Middle frontal gyrus (tissue), 1 donor: Measurements from ENCODE around the gene ERGIC3.

ENCODE experiments used
- DNase-seq: peaks from one replicate; pipeline ENCODE4 v3.0.0-alpha.2; 2015; ENCODE audit warnings: low spot score; ENCODE audit errors: extremely low spot score

Gene ERGIC3

DNA sequence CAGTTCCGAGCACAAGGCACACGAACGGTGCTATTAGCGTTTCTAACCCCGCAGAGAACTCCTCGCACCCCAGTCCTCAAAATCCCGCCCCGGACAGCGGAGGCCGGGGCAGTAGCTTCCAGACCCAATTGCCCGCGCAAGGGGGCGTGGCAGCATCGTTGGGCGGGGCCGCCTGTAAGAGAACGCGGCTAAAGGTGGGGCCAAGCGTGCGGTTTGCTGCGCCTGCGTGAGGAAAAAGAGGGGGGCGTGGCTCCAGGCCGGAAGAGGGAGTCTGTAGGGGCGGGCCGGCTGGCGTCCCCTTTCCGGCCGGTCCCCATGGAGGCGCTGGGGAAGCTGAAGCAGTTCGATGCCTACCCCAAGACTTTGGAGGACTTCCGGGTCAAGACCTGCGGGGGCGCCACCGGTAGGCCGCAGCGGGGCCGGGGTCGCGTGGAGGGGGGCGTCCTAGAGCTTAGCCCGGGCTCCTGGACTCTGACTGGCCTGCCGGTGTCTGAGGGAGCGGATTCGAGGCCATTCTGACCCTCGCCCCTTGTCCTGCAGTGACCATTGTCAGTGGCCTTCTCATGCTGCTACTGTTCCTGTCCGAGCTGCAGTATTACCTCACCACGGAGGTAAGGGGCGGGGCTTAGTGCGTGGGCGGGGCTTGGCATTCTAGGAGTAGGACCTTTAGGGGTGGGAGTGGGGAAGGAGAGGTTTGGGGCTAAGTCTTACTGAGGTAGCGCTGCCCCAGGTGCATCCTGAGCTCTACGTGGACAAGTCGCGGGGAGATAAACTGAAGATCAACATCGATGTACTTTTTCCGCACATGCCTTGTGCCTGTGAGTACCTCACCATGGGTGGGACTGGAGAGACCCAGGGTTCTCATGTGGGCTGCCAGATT lies at the start of gene ERGIC3:
Gene ERGIC3 (plus strand): TSS at position 296 of the 880 bp plus-strand sequence. CDS start 20 bp downstream, at position 316.
- DNase-seq = peak; percentile 89

DNA sequence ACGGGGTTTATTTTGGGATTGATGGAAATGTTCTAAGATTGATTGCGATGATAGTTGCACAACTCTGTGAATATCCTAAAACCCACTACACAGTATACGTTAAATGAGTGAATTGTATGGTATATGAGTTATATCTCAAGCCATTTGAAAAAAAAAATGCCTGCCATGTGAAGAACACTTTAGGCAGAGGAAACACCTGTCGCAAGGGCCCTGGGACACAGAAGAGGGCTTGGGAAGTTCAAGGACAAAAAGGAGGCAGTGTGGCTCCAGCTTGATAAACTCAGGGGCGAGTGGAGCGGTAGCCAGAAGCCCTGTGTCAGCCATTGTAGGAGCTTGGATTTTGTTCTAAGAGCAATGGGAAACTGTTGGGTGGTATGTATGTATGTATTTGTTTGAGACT lies 49.5 kb upstream of the ERGIC3 start:
- DNase-seq = no peak

DNA sequence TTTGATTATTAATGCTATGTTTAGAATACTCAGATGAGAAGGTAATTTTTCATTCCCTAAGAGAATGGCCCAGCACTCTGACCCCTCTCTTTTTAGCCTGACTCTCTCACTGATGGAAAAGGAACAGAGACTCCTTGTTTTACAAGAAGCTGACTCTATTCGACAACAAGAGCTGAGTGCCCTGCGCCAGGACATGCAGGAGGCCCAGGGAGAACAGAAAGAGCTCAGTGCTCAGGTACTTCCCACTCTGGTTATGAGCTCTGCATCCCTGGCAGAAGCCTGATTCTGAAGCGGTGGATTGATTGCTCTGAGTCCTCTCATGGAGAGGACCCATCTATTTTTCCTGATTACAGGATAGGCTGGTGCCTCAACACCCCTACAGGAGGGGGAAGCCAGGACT lies 45.4 kb upstream of the ERGIC3 start:
- no peak for DNase-seq

DNA sequence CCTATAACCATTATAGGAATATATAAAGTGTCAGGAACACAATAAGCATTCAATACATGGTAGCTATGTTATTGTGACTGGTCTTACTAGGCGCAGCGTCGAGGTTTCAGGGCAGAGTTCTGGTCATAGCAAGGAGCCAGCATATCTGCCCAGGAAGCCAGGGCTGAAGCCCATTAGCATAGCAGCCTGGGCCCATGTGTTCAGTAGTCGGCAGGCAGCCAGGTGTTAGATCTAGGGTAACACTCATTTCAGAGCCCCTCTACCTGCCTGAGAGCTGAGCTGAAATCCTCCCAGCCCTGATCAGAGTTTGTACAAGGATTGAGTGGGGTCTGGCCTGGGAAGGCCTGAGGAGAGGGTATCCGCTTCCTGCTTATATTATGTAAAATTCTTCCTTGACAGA lies 44.6 kb upstream of the ERGIC3 start:
- no peak for DNase-seq

DNA sequence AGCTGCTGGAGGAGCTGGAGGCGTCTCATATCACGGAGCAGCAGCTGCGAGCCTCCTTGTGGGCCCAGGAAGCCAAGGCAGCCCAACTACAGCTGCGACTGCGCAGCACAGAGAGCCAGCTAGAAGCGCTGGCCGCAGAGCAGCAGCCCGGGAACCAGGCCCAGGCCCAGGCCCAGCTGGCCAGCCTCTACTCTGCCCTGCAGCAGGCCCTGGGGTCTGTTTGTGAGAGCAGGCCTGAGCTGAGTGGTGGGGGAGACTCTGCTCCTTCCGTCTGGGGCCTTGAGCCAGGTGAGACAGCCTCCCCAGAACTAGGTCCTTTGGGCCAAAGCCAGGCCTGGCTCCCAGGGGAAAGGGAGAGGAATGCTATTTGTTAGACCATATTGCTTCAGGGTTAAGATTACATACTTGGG lies 44.1 kb upstream of the ERGIC3 start:
- DNase-seq = peak; percentile 53

DNA sequence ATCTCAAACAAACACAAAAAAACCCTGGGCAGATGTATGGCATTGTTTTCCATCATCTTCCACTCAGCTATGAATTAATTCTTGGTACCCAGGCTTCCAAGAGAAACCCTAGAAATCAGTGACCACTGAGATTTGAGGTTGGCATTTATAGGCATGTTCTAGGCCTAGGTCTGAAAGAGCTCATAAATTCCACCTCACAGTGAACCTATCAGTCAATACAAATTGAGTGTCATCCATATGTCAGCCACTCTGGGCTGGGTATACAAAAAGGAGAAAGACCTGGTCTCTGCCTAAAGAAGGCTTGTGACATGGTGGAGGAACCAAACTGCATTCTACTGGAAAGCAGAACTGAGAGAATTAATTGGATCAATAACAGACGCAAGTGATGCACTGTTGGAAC lies 42.6 kb upstream of the ERGIC3 start:
- DNase-seq = no peak

DNA sequence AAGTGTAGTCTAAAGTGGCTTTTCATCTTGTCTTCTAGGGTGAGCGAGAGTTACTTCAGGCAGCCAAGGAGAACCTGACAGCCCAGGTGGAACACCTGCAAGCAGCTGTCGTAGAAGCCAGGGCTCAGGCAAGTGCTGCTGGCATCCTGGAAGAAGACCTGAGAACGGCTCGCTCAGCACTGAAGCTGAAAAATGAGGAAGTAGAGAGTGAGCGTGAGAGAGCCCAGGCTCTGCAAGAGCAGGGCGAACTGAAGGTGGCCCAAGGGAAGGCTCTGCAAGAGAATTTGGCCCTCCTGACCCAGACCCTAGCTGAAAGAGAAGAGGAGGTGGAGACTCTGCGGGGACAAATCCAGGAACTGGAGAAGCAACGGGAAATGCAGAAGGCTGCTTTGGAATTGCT lies 39.5 kb upstream of the ERGIC3 start:
- DNase-seq = no peak

DNA sequence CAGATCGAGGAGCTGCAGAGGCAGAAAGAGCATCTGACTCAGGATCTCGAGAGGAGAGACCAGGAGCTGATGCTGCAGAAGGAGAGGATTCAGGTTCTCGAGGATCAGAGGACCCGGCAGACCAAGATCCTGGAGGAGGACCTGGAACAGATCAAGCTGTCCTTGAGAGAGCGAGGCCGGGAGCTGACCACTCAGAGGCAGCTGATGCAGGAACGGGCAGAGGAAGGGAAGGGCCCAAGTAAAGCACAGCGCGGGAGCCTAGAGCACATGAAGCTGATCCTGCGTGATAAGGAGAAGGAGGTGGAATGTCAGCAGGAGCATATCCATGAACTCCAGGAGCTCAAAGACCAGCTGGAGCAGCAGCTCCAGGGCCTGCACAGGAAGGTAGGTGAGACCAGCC lies 38.6 kb upstream of the ERGIC3 start:
- DNase-seq = no peak

DNA sequence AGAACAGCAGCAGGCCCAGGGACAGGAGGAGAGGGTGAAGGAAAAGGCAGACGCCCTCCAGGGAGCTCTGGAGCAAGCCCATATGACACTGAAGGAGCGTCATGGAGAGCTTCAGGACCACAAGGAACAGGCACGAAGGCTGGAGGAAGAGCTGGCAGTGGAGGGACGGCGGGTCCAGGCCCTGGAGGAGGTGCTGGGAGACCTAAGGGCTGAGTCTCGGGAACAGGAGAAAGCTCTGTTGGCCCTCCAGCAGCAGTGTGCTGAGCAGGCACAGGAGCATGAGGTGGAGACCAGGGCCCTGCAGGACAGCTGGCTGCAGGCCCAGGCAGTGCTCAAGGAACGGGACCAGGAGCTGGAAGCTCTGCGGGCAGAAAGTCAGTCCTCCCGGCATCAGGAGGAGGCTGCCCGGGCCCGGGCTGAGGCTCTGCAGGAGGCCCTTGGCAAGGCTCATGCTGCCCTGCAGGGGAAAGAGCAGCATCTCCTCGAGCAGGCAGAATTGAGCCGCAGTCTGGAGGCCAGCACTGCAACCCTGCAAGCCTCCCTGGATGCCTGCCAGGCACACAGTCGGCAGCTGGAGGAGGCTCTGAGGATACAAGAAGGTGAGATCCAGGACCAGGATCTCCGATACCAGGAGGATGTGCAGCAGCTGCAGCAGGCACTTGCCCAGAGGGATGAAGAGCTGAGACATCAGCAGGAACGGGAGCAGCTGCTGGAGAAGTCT lies 37.9 kb upstream of the ERGIC3 start:
- DNase-seq = no peak

DNA sequence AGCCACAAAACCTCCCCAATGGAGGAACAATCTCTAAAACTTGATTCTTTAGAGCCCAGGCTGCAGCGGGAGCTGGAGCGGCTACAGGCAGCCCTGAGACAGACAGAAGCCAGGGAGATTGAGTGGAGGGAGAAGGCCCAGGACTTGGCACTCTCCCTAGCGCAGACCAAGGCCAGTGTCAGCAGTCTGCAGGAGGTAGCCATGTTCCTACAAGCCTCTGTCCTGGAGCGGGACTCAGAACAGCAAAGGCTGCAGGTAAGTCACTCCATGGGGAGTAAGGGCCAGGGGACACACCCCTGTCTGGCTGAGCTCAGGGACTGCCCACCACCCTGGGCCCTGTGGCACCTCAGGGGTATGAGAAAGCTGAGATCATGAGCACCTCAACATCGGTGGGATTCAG lies 37.1 kb upstream of the ERGIC3 start:
- DNase-seq = no peak

DNA sequence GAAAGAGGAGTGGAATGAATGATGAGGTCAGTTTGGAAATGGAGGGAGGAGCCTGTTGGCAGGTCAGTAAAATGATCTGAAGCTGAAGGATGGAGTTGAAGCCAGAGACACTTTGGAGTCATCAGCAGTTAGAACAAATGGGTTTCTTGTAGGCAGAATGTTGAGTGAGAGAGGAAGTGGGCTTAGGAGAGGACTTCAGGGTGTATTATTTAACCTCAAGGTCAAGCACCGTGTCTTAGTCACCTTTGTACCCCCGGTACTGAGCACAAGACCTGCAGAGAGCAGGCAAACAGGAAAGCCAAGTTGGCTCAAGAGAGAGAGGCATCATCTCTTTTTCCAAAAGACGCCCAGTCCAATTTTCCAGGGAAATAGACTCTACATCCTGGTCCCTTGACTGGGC lies 35.7 kb upstream of the ERGIC3 start:
- DNase-seq = no peak

DNA sequence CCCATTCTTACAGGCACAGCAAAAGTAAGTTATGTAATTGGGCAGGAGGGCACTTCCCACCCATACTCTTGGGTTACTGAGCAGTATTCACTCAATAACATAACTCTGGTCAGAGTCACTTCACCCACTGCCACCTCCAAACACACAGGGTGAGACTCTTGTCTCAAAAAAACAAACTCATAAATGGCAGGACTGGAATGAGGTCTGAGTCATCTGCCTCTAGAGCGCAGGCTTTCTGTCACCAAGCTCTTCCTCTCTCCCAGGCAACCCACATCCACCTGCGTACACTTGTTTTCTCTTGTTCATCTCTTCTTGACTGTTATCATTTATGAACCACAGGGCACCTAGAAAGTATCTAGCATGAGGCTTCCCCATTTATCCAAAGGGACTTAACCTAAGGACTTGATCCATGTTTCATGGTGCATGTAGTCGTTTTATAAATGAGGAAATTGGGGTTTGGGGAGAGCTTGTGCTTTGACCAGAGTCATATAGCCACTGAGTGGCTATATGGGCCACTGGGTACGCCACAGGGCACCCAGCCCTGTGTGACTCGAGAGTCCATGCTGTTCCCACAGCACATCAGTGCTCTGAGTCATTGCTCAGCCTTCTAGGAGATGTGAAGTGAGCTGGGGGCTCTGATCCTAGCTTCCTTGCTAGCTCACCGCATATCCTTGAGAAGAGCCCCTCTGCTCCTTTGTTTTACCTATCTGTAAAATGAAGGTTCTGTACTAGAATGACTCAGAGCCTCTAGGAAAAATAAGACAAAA lies 34.8 kb upstream of the ERGIC3 start:
- DNase-seq = no peak

DNA sequence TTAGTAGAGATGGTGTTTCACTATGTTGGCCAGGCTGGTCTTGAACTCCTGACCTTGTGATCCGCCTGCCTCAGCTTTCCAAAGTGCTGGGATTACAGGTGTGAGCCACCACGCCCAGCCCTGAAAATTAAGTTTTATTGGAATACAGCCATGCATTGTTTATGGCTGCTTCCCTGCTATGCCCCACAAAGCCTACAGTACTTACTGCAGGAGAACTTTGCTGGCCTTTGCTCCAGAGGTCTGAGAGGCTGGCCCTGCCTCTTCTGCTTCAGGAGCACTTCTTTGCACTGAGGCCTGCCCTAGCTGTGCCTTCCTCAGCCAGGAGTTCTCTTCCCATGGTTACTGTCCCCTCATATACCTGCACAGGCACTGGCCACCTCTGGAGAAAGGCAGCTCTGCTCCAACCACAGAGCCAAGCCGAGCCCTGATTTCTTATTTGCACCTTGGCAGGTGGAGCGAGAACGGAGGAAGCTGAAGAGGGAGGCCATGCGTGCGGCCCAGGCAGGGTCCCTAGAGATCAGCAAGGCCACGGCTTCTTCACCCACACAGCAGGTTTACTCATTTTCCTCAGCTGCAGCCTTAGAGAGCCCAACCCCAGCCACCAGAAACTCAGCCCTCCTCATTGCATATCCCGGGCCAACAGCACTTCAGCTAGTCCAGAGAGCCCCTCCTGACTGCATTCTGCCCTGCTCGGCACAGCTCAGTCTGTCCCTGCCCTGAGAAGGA lies 33.2 kb upstream of the ERGIC3 start:
- no peak for DNase-seq

DNA sequence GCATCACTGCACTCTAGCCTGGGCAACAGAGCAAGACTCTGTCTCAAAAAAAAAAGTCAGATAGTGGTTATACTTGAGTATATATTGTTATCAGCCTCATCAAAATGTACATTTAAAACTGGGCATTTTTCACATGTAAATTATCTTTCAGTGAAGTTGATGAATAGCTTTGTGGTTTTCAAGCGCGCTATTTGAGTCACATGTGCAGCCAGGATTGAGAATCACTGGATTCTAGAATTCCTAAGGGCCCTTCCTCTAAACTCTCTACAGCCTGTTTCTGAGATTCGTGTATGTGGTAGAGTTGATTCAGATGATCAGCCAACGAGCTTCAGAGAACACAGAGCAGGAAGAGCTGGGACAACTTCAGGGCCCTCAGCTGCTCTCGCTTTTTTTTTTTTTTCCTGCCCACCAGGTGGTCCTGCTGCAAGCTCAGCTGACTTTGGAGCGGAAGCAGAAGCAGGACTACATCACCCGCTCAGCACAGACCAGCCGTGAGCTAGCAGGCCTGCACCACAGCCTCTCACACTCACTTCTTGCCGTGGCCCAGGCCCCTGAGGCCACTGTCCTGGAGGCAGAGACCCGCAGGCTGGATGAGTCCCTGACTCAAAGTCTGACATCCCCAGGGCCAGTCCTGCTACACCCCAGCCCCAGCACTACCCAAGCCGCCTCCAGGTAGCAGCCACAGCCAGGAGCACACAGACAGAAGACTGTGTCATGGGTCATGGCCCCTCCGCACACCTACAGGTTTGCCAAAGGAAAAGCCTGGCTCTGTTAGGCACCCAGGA lies 30.7 kb upstream of the ERGIC3 start:
- DNase-seq = no peak

DNA sequence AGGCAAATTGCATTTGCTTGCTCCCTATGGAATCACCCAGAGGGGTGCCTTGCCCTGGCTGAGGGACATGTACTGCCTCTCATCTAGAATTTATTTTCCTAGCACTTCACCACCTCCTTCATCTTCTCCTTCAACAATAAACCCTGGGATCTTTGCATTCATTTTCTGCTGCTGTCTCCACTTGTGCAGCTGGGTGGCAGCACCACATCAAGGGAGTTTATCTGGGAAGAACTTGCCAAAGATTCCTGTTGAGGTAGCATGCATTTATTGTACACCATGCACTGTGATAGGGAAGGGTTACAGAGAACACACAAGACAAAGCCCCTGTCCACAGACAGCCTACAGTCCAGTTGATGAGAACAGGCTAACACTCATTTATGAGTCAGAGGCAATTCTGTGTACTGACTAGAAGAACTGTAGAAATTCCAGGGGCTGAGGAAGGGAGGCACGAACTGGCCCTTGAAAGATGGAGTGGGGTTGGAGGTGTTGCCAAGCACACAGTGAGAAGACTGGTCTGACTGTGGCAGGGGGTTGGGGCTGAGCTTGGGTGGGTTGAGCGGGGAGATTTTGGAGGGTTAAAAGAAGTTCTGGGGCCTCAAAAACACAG lies 30.0 kb upstream of the ERGIC3 start:
- DNase-seq = no peak

DNA sequence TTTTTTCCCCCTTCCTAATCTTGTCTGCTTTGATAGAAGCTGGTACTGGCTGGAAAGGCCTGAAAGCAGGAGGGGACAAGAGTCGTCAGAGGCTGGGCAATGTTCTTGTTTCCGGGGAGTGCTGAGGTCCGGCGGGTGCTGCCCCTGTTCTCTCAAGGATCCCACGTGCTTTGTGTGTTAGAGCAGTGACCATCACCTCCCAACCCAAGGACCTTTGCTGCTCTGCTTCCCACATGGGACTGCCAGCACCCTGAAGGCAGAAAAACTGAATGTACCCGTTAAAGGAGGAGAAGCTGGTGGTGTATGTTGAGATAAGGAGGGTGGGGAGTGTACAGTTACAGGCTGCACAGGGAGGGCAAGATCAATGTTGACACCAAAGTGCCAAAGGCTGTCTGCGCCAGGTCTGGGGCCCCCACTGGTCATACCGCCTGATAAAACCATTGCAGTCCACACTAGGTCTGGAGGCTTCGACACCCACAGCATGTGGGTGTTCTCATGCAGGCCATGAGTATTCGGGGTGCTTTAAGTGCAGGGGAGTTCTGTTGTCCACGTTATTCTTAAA lies 27.4 kb upstream of the ERGIC3 start:
- no peak for DNase-seq

DNA sequence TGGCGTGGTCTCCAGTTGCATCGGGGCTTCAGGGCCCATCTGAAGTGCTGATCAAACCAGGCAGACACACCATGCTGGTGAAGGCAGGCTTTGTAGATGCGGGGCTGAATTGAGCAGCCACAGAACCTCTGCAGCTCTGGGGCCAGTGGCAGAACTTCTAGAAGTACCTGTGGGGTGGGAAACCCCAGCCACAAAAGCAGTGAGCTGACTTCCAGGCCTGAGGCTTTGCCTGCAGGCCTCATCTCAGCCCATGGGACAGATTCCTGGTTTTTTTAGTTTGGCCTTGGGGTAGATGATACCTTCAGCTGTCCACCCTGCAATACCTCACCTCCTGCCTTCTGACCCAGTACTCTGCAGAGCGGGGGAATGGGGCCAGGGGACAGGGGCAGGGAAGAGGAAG lies 26.5 kb upstream of the ERGIC3 start:
- DNase-seq = no peak

DNA sequence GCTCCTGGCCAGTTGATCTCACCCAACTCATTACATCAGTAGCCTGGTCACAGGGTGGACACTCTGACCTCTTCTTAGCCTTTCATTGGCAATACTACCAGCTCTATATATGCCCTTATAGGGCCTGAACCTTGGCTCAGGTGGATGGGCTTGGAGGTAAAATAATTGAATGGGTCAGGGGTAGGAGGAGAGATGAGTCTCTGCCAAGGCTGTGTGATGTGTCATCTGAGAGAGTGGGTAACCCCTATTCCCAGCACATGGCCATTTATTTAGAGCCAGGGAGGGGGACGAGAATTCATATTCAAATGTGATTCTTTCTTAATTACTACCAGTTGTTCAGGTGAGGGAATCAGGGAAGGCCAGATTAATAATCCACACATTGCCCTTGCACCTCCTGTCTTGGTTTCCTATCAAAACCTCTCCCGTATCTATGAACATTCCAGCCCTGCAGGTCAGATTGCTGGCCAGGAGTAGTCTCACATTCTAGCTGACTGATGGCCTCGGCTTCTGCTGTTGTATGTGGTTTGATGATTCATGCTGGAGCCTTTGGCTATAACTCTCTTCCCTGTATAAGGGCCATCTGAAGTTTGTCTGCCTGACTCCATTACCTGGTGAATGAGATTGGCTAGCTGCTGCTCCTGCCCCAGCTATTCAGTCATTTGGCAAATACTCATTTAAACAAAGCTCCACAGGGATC lies 25.8 kb upstream of the ERGIC3 start:
- no peak for DNase-seq

DNA sequence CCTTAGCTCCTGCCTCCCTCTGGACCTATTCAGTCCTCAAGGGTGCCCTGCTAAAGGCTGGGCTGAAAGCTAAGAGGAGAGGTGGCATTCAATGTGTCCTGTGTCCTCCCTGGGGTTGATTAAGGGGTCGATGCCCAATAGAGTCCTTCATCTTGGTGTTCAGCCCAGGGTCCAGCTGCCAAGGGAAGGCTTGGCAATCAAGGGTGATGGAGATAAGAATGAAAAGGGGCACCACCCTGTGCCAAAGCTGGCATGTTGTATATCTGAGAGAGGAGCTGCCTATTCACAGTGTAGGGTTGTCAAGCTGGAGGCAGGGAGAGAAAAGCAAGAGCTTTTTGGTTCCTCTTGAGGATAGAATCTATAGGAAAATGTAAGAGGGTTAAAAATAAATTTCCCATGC lies 24.8 kb upstream of the ERGIC3 start:
- no peak for DNase-seq
